Left colon (tissue), 2 donors: ENCODE data around the gene GBE1. TPM values are rescaled to one million over a fixed set of nuclear protein-coding genes. Genes with fewer than 3 reads are reported as not detected.

Source experiments
- ATAC-seq: fragments of 200-7000 bp; cut with Tn5 transposase; one replicate; pipeline ENCODE4 v1.9.1; 2020; ENCODE audit warnings: mild to moderate bottlenecking, moderate library complexity
- DNase-seq, 2 donors: peaks; one replicate each; pipeline ENCODE4 v3.0.0-alpha.2; 2020
- intact Hi-C, 2 donors: fragments of 100-400 bp; cut with DNase I in 1 of 2; cut with micrococcal nuclease in 1 of 2; formaldehyde crosslinking; loops; one replicate each; pipeline versions ENCODE4 v1.11.2 to v1.14.0; 2022; cut with DNase I, micrococcal nuclease
- total RNA-seq, 2 donors: library from RNA; stranded (reverse); fragmentation: NEBNext Ultra II Directional; extraction: Animal tissue kit (Norgen Biotek cat#: 25700); gene quantifications; one replicate each; pipeline ENCODE4 v1.2.1, GENCODE V29; 2021
- donor health status: DM: no; HTN: no; CAD: no.
- donor health status: DM: yes; HTN: yes; CAD: no.

The GBE1 gene
- total RNA-seq, 2 donors from 2014 or later: 14.9 to 18.4 TPM

DNA sequence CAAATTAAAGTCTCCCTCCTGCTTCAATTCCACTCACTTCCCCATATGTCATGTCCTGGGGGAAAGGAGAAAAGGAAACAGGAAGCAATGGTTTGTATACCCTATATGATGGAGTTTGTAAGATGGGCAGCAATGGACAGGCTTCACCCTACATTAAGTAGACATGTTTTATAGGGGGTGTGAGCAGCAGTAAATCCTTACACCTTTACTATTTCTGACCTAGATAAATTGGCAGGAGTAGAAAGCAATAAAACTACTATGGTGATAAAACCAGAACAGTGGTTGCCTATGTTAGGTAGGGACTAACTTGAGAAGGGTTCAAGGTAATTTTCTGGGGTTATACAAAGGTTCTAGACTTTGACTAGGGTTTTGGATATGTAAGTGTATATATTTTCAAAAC lies 301.7 kb downstream of the GBE1 start:
- intact Hi-C loops: no loop called here
- DNase-seq (no peak), ATAC-seq (peak; percentile 86)

DNA sequence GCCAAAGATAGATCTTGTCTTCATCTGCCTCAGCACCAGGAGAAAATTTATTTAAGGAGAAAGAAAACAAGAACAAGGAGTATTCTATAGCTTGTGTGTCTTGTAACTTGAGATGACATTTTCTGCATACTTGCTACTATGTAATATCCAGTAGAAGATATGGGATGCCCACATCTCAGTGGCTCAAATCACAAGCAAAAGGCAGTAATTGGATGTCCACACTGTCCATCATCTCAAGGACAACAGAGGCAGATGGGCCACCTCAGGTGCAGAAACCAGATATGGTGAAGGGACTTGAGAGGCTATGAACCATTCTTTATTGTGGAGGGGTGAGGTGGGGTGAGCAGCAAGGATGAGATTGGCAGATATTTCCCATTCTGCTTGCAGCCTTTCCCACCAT lies 309.0 kb downstream of the GBE1 start:
- intact Hi-C loops: no loop called here
- ATAC-seq (no peak), DNase-seq (no peak)

GRCh38 chr3:81451611-81452010 lies 309.8 kb downstream of the GBE1 start:
- intact Hi-C loops: no loop called here
- no peak for DNase-seq
- no peak for ATAC-seq

DNA sequence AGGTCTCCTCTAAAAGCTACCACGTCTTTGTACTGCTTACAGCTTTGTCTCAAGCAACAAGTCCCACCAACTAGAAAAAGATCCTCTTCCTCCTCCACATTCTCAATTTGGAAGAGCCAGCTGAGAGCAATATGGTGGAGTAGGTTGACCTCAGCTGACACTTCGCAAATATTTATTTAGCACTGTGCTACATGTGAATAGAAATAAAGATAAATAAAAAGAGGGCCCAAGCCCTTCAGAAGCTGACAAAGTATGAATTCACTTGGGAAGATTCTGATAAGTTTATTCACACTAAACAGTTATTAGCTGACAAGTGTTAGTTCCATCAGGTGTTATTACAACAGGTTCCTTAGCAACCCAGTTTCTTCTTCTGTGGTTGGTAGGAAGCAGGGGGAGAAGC lies 310.3 kb downstream of the GBE1 start:
- intact Hi-C loops: no loop called here
- no peak for DNase-seq
- no peak for ATAC-seq

GRCh38 chr3:81446806-81447205 lies 314.6 kb downstream of the GBE1 start:
- no peak for ATAC-seq
- intact Hi-C loops: no loop called here

DNA sequence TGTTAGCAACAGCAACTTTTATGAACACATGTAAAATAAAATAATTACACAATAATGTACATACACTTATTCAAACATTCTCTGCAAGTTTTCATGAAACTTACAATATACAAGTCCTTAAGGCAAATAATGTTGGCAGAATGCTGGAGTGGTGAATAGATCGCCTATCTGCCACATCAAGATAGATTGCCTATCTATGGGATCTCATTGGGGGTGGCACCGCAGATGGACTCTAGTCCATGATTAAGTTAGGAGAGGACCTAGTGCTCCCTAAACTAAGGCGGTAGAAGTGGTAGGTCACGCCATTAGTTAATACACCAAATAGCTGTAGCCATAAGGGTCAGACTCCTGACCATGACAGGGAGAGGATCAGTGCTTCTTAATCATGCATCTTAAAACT lies 315.7 kb downstream of the GBE1 start:
- DNase-seq (no peak), ATAC-seq (no peak)
- intact Hi-C loops: no loop called here

More at GRCh38 chr3:81446806-81447205, 314.6 kb downstream of the GBE1 start:
- DNase-seq: no peak

- DNase-seq: no peak
- intact Hi-C loops: no loop called here
- ATAC-seq: no peak
Measured at GRCh38 chr3:81444817-81445460, 316.5 kb downstream of the GBE1 start.

DNA sequence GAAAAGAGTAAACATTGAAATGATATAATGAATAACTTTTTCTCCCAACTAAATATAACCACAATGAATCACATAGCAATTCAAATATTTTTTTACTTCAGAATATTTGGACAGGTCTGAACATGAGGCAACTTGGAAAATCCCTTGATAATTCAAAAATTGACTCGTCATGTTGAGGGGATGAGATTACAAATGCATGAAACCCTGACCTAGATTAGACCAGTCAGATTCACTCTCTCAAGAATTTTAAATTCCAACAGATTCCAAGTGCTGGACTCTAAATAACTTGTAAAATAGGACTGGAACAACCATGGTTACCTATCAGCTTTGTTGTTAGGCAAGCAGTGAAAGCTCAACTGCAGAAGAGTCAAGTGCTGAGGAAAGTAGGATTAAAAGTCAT lies 317.5 kb downstream of the GBE1 start:
- ATAC-seq (no peak), DNase-seq (no peak)
- intact Hi-C loops: no loop called here

- no peak for ATAC-seq
Measured at GRCh38 chr3:81443457-81443782, 318.0 kb downstream of the GBE1 start.

GRCh38 chr3:81442758-81443456 lies 318.5 kb downstream of the GBE1 start:
- ATAC-seq (no peak), DNase-seq (no peak)
- intact Hi-C loops: no loop called here

More at GRCh38 chr3:81443457-81443782, 318.0 kb downstream of the GBE1 start:
- intact Hi-C loops: no loop called here
- no peak for DNase-seq

- DNase-seq (no peak), ATAC-seq (no peak)
- intact Hi-C loops: no loop called here
Measured at GRCh38 chr3:81440661-81441060, 320.8 kb downstream of the GBE1 start.
